ENCODE results near the gene MMP25.
A peak's percentile ranks its signal among the peaks of the same experiment; 100 is the strongest.

Gene MMP25

GRCh38 chr16:3098459-3099394 lies 52.4 kb downstream of the MMP25 start, which contains the start of gene ZSCAN10:
TSS of gene ZSCAN10 (minus strand) at chr16:3099294. CDS start at chr16:3092937, 6,357 bp downstream.
- no peak for TF ChIP-seq PAX5 (IDR thresholded peaks at IDR 0.05; ENCODE audit: insufficient read depth, low read length, severe bottlenecking)
- TF ChIP-seq POLR2A (IDR thresholded peaks at IDR 0.05; ENCODE audit: low read depth, low read length): no peak
- no peak for TF ChIP-seq SPI1 (IDR thresholded peaks at IDR 0.05; ENCODE audit: low read depth, low read length)
- TF ChIP-seq POLR2AphosphoS5 (IDR thresholded peaks at IDR 0.05; ENCODE audit: low read depth, low read length): no peak
- TF ChIP-seq POU2F2 (IDR thresholded peaks at IDR 0.05; ENCODE audit: low read depth, low read length): no peak
- TF ChIP-seq TAF1 (IDR thresholded peaks at IDR 0.05; ENCODE audit: low read depth, low read length): no peak
- no peak for FAIRE-seq
- DNase-seq (ENCODE audit: insufficient read length, low spot score): no peak

- TF ChIP-seq PAX5 (IDR thresholded peaks at IDR 0.05; ENCODE audit: insufficient read depth, low read length, severe bottlenecking) (no peak), POU2F2 (IDR thresholded peaks at IDR 0.05; ENCODE audit: low read depth, low read length) (no peak), POLR2AphosphoS5 (IDR thresholded peaks at IDR 0.05; ENCODE audit: low read depth, low read length) (no peak), POLR2A (IDR thresholded peaks at IDR 0.05; ENCODE audit: low read depth, low read length) (no peak), SPI1 (IDR thresholded peaks at IDR 0.05; ENCODE audit: low read depth, low read length) (no peak), TAF1 (IDR thresholded peaks at IDR 0.05; ENCODE audit: low read depth, low read length) (no peak)
- no peak for FAIRE-seq
These were observed 53.0 kb downstream of the MMP25 start for GRCh38 chr16:3099395-3099731.

GRCh38 chr16:3099732-3100499 lies 53.6 kb downstream of the MMP25 start:
- DNase-seq (ENCODE audit: insufficient read length, low spot score) (peak; percentile 93), FAIRE-seq (peak; percentile 72)
- no peak for TF ChIP-seq SPI1 (IDR thresholded peaks at IDR 0.05; ENCODE audit: low read depth, low read length)
- TF ChIP-seq POLR2AphosphoS5 (IDR thresholded peaks at IDR 0.05; ENCODE audit: low read depth, low read length): no peak
- TF ChIP-seq POU2F2 (IDR thresholded peaks at IDR 0.05; ENCODE audit: low read depth, low read length): no peak
- TF ChIP-seq POLR2A (IDR thresholded peaks at IDR 0.05; ENCODE audit: low read depth, low read length): no peak
- no peak for TF ChIP-seq PAX5 (IDR thresholded peaks at IDR 0.05; ENCODE audit: insufficient read depth, low read length, severe bottlenecking)
- no peak for TF ChIP-seq TAF1 (IDR thresholded peaks at IDR 0.05; ENCODE audit: low read depth, low read length)

More at GRCh38 chr16:3099395-3099731, 53.0 kb downstream of the MMP25 start:
- no peak for DNase-seq (ENCODE audit: insufficient read length, low spot score)

GRCh38 chr16:3101018-3101840 lies 54.9 kb downstream of the MMP25 start:
- no peak for TF ChIP-seq SPI1 (IDR thresholded peaks at IDR 0.05; ENCODE audit: low read depth, low read length)
- TF ChIP-seq POLR2A (IDR thresholded peaks at IDR 0.05; ENCODE audit: low read depth, low read length): no peak
- FAIRE-seq: peak; percentile 84
- DNase-seq (ENCODE audit: insufficient read length, low spot score): peak; percentile 64

- no peak for FAIRE-seq
- TF ChIP-seq POLR2A (IDR thresholded peaks at IDR 0.05; ENCODE audit: low read depth, low read length) (no peak), PAX5 (IDR thresholded peaks at IDR 0.05; ENCODE audit: insufficient read depth, low read length, severe bottlenecking) (no peak), POU2F2 (IDR thresholded peaks at IDR 0.05; ENCODE audit: low read depth, low read length) (no peak), POLR2AphosphoS5 (IDR thresholded peaks at IDR 0.05; ENCODE audit: low read depth, low read length) (no peak), TAF1 (IDR thresholded peaks at IDR 0.05; ENCODE audit: low read depth, low read length) (no peak)
- no peak for DNase-seq (ENCODE audit: insufficient read length, low spot score)
These were observed 55.6 kb downstream of the MMP25 start for GRCh38 chr16:3101841-3102470.

- peak; percentile 70 for TF ChIP-seq POLR2A (IDR thresholded peaks at IDR 0.05; ENCODE audit: low read depth, low read length)
- peak; percentile 24 for TF ChIP-seq PAX5 (IDR thresholded peaks at IDR 0.05; ENCODE audit: insufficient read depth, low read length, severe bottlenecking)
- no peak for TF ChIP-seq SPI1 (IDR thresholded peaks at IDR 0.05; ENCODE audit: low read depth, low read length)
- TF ChIP-seq POLR2AphosphoS5 (IDR thresholded peaks at IDR 0.05; ENCODE audit: low read depth, low read length): peak; percentile 58; the same call in 1 of the 2 replicates
- no peak for TF ChIP-seq POU2F2 (IDR thresholded peaks at IDR 0.05; ENCODE audit: low read depth, low read length)
- peak; percentile 69 for TF ChIP-seq TAF1 (IDR thresholded peaks at IDR 0.05; ENCODE audit: low read depth, low read length)
- DNase-seq (ENCODE audit: insufficient read length, low spot score) (peak; percentile 99), FAIRE-seq (peak; percentile 77)
These were observed 60.0 kb downstream of the MMP25 start for GRCh38 chr16:3106205-3106928.

Data from GM12891 (cell line).